K562 (cell line): ENCODE measurements around the gene TARP.

Experiments used
- ATAC-seq: fragments of 200-7000 bp; cut with Tn5 transposase; 3 replicates; pipeline ENCODE4 v1.9.1; 2020; ENCODE audit warnings: moderate library complexity
- BruUV-seq: library from RNA; stranded (reverse); fragments of 400-500 nt; replicated peaks from 2 replicates; lab custom pipeline; 2021; lab: Mats Ljungman, UMichigan
- CTCF ChIA-PET: fragments of 300-600 bp; formaldehyde crosslinking; extraction: SDS; loops from one replicate; lab custom pipeline; 2021; ENCODE audit warnings: low intra/inter-chr PET ratio; lab: Yijun Ruan, JAX
- POLR2A ChIA-PET: fragments of 300-600, 350-650 bp; sonication (Branson Sonifier 250); formaldehyde crosslinking; extraction: SDS; loops from one replicate; lab custom pipeline; 2021; ENCODE audit warnings: antibody characterized with exemption, inconsistent platforms; lab: Yijun Ruan, JAX
- DNase-seq, 4 experiments: peaks; one replicate each; pipeline versions ENCODE4 v3.0.0 to v3.0.0-alpha.2; 2011 to 2018; ENCODE audit warnings: low spot score in 3 of 4, mixed read lengths in 3 of 4; ENCODE audit errors: extremely low read depth in 1 of 4
- FAIRE-seq: peaks from 2 replicates; lab custom pipeline; 2011; peaks lifted over from hg19 to GRCh38; lab: Jason Lieb, UNC
- H2AFZ ChIP-seq: 2 replicates; pipeline ENCODE4 v1.6.0; 2011; ENCODE audit warnings: low read depth, low read length, control low read depth, inconsistent platforms
- H3K27ac ChIP-seq: fragments of 200-600 bp; 3 replicates; pipeline ENCODE4 v1.8.0; 2011; ENCODE audit warnings: low read depth, mild to moderate bottlenecking, control low read depth, inconsistent platforms, low read length, moderate library complexity, mixed read lengths; ENCODE audit errors: extremely low read depth
- H3K27me3 ChIP-seq, 2 experiments: fragments of 300-600 bp in 1 of 2; 2 replicates in 1 of 2; 3 replicates in 1 of 2; pipeline versions ENCODE4 v1.6.0 to v1.8.0; 2011; ENCODE audit warnings: inconsistent platforms in 2 of 2, low read length in 2 of 2, mild to moderate bottlenecking in 1 of 2, mixed read lengths in 1 of 2, moderate library complexity in 1 of 2; ENCODE audit not compliant: control insufficient read depth in 2 of 2, insufficient read depth in 2 of 2
- H3K36me3 ChIP-seq: fragments of 300-600 bp; 3 replicates; pipeline ENCODE4 v1.8.0; 2011; ENCODE audit warnings: mild to moderate bottlenecking, low read length, inconsistent platforms; ENCODE audit not compliant: control insufficient read depth, insufficient read depth
- H3K4me1 ChIP-seq, 2 experiments: fragments of 200-600 bp in 1 of 2; replicated peaks in 1 of 2; 2 replicates in 1 of 2; 3 replicates in 1 of 2; pipeline versions ENCODE4 v1.5.1 to v1.8.0; 2011; ENCODE audit warnings: inconsistent platforms in 2 of 2, low read length in 2 of 2, mild to moderate bottlenecking in 1 of 2, mixed read lengths in 1 of 2, moderate library complexity in 1 of 2; ENCODE audit not compliant: control insufficient read depth in 2 of 2, insufficient read depth in 2 of 2
- H3K4me2 ChIP-seq: 2 replicates; pipeline ENCODE4 v1.6.1; 2011; ENCODE audit warnings: low read length, control low read depth, inconsistent platforms, mixed read lengths; ENCODE audit not compliant: insufficient read depth
- H3K4me3 ChIP-seq: fragments of 200-600 bp; sonication (generic), shearing (Covaris generic); 2 replicates; pipeline ENCODE4 v1.5.1; 2016; ENCODE audit warnings: control low read depth, inconsistent platforms
- H3K79me2 ChIP-seq: fragments of 200-600 bp; 3 replicates; pipeline ENCODE4 v1.8.0; 2011; ENCODE audit warnings: low read length, inconsistent platforms; ENCODE audit not compliant: control insufficient read depth, insufficient read depth
- H3K9ac ChIP-seq, 2 experiments: 2 replicates each; pipeline versions ENCODE4 v1.6.0 to v1.6.1; 2011; ENCODE audit warnings: low read depth in 2 of 2, low read length in 2 of 2, control low read depth in 1 of 2, inconsistent platforms in 1 of 2, mild to moderate bottlenecking in 1 of 2, mixed read lengths in 1 of 2; ENCODE audit not compliant: insufficient read depth in 1 of 2
- H3K9me1 ChIP-seq: one replicate; pipeline ENCODE4 v1.6.0; 2011; ENCODE audit warnings: inconsistent platforms, mild to moderate bottlenecking, low read length, moderate library complexity; ENCODE audit not compliant: control insufficient read depth, insufficient read depth
- H3K9me3 ChIP-seq: replicated peaks from 2 replicates; pipeline ENCODE4 v1.5.1; 2011; ENCODE audit warnings: low read depth, low read length, inconsistent platforms; ENCODE audit not compliant: control insufficient read depth, insufficient read depth
- H4K20me1 ChIP-seq: replicated peaks from 2 replicates; pipeline ENCODE4 v1.6.1; 2011; ENCODE audit warnings: low read length, inconsistent platforms, mixed read lengths; ENCODE audit not compliant: control insufficient read depth, insufficient read depth
- HDGF ChIP-seq: fragments of 450-650 bp; IDR thresholded peaks from 2 replicates; pipeline ENCODE4 v1.6.1; 2016
- MTA1 ChIP-seq: fragments of 450-650 bp; IDR thresholded peaks from 2 replicates; pipeline ENCODE4 v1.6.1; 2017; ENCODE audit warnings: borderline replicate concordance
- RBM22 ChIP-seq: fragments of 200-400 bp; formaldehyde crosslinking; IDR thresholded peaks from 2 replicates; pipeline ENCODE4 v1.6.1; 2018; ENCODE audit warnings: low read length, low read depth; ENCODE audit not compliant: poor library complexity, severe bottlenecking
- ZC3H8 ChIP-seq: fragments of 450-650 bp; IDR thresholded peaks from 2 replicates; pipeline ENCODE4 v1.6.1; 2017
- WGBS: fragments of 100-300 bp; shearing (Covaris generic); methylation state at CpG from one replicate; pipeline ENCODE4 v1.1.6; 2016; ENCODE audit warnings: low coverage, mixed read lengths; ENCODE audit not compliant: insufficient coverage; ENCODE audit errors: missing lambda C conversion rate; 5-methylcytosine and 5-hydroxymethylcytosine counted together
- in situ Hi-C: fragments of 300-500 bp; cut with MboI; formaldehyde crosslinking; loops from 4 replicates; pipeline ENCODE4 v1.15.0; 2018; ENCODE audit warnings: inconsistent platforms, mixed read lengths
- intact Hi-C: fragments of 100-400 bp; cut with micrococcal nuclease; formaldehyde crosslinking; loops from 2 replicates; pipeline ENCODE4 v1.14.2; 2022
- TF ChIP-seq, protein P1 (sequence below), 3 experiments: fragments of 200-800 bp in 1 of 3; fragments of 250-450 bp in 1 of 3; fragments of 450-650 bp in 1 of 3; sonication (Bioruptor Pico) in 1 of 3; sonication (Bioruptor generic) in 1 of 3; formaldehyde crosslinking in 1 of 3; IDR thresholded peaks; 2 replicates each; pipeline versions ENCODE4 v1.6.1 to v1.8.0; 2016 to 2022; ENCODE audit warnings: mild to moderate bottlenecking in 2 of 3, missing genetic modification characterization in 2 of 3, missing compliant biosample characterization in 1 of 3, moderate library complexity in 1 of 3
- TF ChIP-seq, protein P2 (sequence below): fragments of 450-650 bp; IDR thresholded peaks from 2 replicates; pipeline ENCODE4 v1.6.1; 2016; ENCODE audit warnings: mild to moderate bottlenecking, moderate library complexity

Gene TARP

DNA sequence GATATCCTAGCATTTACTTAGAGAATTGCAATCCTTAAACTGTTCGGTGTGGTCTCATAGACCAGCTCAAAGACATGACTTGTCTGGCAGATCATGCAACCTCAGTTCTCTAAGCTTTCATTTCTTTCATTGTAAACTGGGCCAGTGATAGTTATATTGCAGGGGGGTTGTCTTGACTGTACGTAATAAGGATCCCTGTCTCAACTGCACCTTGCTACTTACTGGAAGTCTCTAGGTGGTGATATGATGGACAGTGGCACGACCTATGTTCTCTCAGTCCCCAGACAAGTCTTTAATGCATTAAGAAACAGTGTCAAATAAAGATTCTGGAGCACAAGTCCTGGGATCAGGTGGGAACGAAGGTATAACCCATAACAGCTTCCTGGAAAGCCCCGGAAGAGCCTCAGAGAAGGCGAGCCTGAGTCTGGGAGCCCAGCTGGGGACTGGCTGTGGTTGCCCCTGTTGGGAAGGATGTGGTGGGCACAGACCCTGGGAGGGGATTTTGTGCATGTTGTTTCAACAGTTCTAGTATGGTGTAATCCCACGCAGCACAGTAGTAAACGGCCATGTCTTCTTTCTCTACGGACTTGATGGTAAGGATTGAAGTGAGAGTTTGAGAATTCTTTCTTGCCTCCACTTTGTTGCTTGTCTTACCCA lies 26.0 kb upstream of the TARP start:
- Histone ChIP-seq H3K27me3 (peaks cover 12 to 13% of the 10 kb centered on the region in 2 experiments), H3K4me2 (peak overlapping the region; percentile 44; the same call in 1 of the 2 replicates), H4K20me1 (0 out of 2 replicates have a peak, but pooled peaks cover 2% of the 10 kb centered on the region), H3K9me3 (no peaks in the 10 kb centered on the region), H3K36me3 (no peaks in the 10 kb centered on the region), H3K9me1 (no peaks in the 10 kb centered on the region), H3K9ac (no peak overlapping the region), H2AFZ (peak overlapping the region; percentile 67), H3K4me1 (peaks cover 0 to 8% of the 10 kb centered on the region in 2 experiments; a peak in 1 of 5 replicates), H3K79me2 (no peaks in the 10 kb centered on the region), H3K27ac (no peak overlapping the region), H3K4me3 (no peak overlapping the region)
- POLR2A ChIA-PET = interaction anchor here (0.6 to 1.7 kb wide), 3 partner anchors 8 to 12 kb away, joined by 3 to 5 read pairs (median 3); no protein-coding TSS in a partner anchor
- ATAC-seq (peak; percentile 15; the same call in 2 of the 3 replicates), DNase-seq (no peak), FAIRE-seq (no peak)
- no TSS peak for BruUV-seq
- in situ Hi-C loops = no loop called here
- CTCF ChIA-PET = no interaction called here
- WGBS = 23% methylated on average over 9 of the region's 9 CpGs
- intact Hi-C loops = no loop called here
- TF ChIP-seq ZC3H8 (no peak), RBM22 (no peak), HDGF (no peak), MTA1 (no peak)
- TF ChIP-seq, protein P1, sequence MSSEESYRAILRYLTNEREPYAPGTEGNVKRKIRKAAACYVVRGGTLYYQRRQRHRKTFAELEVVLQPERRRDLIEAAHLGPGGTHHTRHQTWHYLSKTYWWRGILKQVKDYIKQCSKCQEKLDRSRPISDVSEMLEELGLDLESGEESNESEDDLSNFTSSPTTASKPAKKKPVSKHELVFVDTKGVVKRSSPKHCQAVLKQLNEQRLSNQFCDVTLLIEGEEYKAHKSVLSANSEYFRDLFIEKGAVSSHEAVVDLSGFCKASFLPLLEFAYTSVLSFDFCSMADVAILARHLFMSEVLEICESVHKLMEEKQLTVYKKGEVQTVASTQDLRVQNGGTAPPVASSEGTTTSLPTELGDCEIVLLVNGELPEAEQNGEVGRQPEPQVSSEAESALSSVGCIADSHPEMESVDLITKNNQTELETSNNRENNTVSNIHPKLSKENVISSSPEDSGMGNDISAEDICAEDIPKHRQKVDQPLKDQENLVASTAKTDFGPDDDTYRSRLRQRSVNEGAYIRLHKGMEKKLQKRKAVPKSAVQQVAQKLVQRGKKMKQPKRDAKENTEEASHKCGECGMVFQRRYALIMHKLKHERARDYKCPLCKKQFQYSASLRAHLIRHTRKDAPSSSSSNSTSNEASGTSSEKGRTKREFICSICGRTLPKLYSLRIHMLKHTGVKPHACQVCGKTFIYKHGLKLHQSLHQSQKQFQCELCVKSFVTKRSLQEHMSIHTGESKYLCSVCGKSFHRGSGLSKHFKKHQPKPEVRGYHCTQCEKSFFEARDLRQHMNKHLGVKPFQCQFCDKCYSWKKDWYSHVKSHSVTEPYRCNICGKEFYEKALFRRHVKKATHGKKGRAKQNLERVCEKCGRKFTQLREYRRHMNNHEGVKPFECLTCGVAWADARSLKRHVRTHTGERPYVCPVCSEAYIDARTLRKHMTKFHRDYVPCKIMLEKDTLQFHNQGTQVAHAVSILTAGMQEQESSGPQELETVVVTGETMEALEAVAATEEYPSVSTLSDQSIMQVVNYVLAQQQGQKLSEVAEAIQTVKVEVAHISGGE (CRISPR knock-in tag; IDR thresholded peaks at IDR 0.05) = no peak
- TF ChIP-seq, protein P2, sequence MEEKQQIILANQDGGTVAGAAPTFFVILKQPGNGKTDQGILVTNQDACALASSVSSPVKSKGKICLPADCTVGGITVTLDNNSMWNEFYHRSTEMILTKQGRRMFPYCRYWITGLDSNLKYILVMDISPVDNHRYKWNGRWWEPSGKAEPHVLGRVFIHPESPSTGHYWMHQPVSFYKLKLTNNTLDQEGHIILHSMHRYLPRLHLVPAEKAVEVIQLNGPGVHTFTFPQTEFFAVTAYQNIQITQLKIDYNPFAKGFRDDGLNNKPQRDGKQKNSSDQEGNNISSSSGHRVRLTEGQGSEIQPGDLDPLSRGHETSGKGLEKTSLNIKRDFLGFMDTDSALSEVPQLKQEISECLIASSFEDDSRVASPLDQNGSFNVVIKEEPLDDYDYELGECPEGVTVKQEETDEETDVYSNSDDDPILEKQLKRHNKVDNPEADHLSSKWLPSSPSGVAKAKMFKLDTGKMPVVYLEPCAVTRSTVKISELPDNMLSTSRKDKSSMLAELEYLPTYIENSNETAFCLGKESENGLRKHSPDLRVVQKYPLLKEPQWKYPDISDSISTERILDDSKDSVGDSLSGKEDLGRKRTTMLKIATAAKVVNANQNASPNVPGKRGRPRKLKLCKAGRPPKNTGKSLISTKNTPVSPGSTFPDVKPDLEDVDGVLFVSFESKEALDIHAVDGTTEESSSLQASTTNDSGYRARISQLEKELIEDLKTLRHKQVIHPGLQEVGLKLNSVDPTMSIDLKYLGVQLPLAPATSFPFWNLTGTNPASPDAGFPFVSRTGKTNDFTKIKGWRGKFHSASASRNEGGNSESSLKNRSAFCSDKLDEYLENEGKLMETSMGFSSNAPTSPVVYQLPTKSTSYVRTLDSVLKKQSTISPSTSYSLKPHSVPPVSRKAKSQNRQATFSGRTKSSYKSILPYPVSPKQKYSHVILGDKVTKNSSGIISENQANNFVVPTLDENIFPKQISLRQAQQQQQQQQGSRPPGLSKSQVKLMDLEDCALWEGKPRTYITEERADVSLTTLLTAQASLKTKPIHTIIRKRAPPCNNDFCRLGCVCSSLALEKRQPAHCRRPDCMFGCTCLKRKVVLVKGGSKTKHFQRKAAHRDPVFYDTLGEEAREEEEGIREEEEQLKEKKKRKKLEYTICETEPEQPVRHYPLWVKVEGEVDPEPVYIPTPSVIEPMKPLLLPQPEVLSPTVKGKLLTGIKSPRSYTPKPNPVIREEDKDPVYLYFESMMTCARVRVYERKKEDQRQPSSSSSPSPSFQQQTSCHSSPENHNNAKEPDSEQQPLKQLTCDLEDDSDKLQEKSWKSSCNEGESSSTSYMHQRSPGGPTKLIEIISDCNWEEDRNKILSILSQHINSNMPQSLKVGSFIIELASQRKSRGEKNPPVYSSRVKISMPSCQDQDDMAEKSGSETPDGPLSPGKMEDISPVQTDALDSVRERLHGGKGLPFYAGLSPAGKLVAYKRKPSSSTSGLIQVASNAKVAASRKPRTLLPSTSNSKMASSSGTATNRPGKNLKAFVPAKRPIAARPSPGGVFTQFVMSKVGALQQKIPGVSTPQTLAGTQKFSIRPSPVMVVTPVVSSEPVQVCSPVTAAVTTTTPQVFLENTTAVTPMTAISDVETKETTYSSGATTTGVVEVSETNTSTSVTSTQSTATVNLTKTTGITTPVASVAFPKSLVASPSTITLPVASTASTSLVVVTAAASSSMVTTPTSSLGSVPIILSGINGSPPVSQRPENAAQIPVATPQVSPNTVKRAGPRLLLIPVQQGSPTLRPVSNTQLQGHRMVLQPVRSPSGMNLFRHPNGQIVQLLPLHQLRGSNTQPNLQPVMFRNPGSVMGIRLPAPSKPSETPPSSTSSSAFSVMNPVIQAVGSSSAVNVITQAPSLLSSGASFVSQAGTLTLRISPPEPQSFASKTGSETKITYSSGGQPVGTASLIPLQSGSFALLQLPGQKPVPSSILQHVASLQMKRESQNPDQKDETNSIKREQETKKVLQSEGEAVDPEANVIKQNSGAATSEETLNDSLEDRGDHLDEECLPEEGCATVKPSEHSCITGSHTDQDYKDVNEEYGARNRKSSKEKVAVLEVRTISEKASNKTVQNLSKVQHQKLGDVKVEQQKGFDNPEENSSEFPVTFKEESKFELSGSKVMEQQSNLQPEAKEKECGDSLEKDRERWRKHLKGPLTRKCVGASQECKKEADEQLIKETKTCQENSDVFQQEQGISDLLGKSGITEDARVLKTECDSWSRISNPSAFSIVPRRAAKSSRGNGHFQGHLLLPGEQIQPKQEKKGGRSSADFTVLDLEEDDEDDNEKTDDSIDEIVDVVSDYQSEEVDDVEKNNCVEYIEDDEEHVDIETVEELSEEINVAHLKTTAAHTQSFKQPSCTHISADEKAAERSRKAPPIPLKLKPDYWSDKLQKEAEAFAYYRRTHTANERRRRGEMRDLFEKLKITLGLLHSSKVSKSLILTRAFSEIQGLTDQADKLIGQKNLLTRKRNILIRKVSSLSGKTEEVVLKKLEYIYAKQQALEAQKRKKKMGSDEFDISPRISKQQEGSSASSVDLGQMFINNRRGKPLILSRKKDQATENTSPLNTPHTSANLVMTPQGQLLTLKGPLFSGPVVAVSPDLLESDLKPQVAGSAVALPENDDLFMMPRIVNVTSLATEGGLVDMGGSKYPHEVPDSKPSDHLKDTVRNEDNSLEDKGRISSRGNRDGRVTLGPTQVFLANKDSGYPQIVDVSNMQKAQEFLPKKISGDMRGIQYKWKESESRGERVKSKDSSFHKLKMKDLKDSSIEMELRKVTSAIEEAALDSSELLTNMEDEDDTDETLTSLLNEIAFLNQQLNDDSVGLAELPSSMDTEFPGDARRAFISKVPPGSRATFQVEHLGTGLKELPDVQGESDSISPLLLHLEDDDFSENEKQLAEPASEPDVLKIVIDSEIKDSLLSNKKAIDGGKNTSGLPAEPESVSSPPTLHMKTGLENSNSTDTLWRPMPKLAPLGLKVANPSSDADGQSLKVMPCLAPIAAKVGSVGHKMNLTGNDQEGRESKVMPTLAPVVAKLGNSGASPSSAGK = no peak
